Transverse colon (tissue), 4 donors: ENCODE results near the gene ENPP3. TPM values are rescaled to one million over a fixed set of nuclear protein-coding genes. Genes with fewer than 3 reads are reported as not detected.
A peak's percentile ranks its signal among the peaks of the same experiment; 100 is the strongest.

Experiments
- DNase-seq: peaks from one replicate; pipeline ENCODE4 v3.0.0-alpha.2; 2019
- H3K27ac ChIP-seq, 4 donors: fragments of 200-600 bp; sonication (generic); 2 replicates each; pipeline ENCODE4 v1.5.1; 2016 to 2018; ENCODE audit warnings: inconsistent platforms in 4 of 4
- H3K27me3 ChIP-seq: fragments of 200-600 bp; sonication (generic); 2 replicates; pipeline ENCODE4 v1.5.1; 2017; ENCODE audit warnings: inconsistent platforms
- H3K36me3 ChIP-seq, 4 donors: fragments of 200-600 bp; sonication (generic); 2 replicates each; pipeline ENCODE4 v1.5.1; 2017 to 2019; ENCODE audit warnings: inconsistent platforms in 4 of 4
- H3K4me1 ChIP-seq, 4 donors: fragments of 200-600 bp; sonication (generic); 2 replicates each; pipeline ENCODE4 v1.5.1; 2017 to 2020; ENCODE audit warnings: inconsistent platforms in 4 of 4
- H3K4me3 ChIP-seq, 4 donors: fragments of 200-600 bp; sonication (generic); 1 replicate in 1 of 4; 2 replicates in 3 of 4; pipeline versions ENCODE4 v1.5.1 to v1.6.1; 2017 to 2019; ENCODE audit warnings: inconsistent platforms in 4 of 4
- H3K9me3 ChIP-seq, 2 donors: fragments of 200-600 bp; sonication (generic); 2 replicates each; pipeline ENCODE4 v1.5.1; 2017 to 2019; ENCODE audit warnings: inconsistent platforms in 2 of 2
- CTCF ChIP-seq, 5 experiments: fragments of 200-600 bp in 3 of 5; fragments of 450-650 bp in 2 of 5; sonication (generic) in 3 of 5; IDR thresholded peaks; 1 replicate in 2 of 5; 2 replicates in 3 of 5; pipeline ENCODE4 v1.5.1; 2016 to 2017; ENCODE audit warnings: antibody characterized with exemption in 5 of 5, inconsistent platforms in 3 of 5, mild to moderate bottlenecking in 2 of 5, moderate library complexity in 1 of 5
- EP300 ChIP-seq: sonication (generic); formaldehyde crosslinking; IDR thresholded peaks from one replicate; pipeline ENCODE4 v1.6.1; 2017; ENCODE audit warnings: antibody characterized with exemption, low read depth
- POLR2A ChIP-seq: fragments of 450-650 bp; IDR thresholded peaks from one replicate; pipeline ENCODE4 v1.6.1; 2016; ENCODE audit warnings: antibody characterized with exemption, mild to moderate bottlenecking, moderate library complexity
- POLR2AphosphoS5 ChIP-seq, 3 donors: sonication (generic); formaldehyde crosslinking; IDR thresholded peaks; one replicate each; pipeline ENCODE4 v1.6.1; 2016; ENCODE audit warnings: antibody characterized with exemption in 3 of 3
- WGBS, 2 donors: methylation state at CpG; one replicate each; pipeline ENCODE4 v1.1.5; 2018; ENCODE audit warnings: low coverage in 1 of 2; 5-methylcytosine and 5-hydroxymethylcytosine counted together
- in situ Hi-C, 4 donors: fragments of 200-750 bp; cut with MboI; loops; one replicate each; pipeline versions ENCODE4 v1.15.0 to v1.15.1; 2017; ENCODE audit warnings: low sequenced_read_pairs in 3 of 4, low pct_ligation_motif_present in 1 of 4, low pct_unique_long_range_greater_than_20kb in 1 of 4
- intact Hi-C: fragments of 100-400 bp; cut with DNase I; formaldehyde crosslinking; loops from one replicate; pipeline ENCODE4 v1.15.1; 2023; ENCODE audit warnings: low total_unique reads
- total RNA-seq, 4 donors: library from RNA; depleted of rRNA; stranded (reverse); fragments of >200 nt; gene quantifications; one replicate each; pipeline ENCODE4 v1.1.0, GENCODE V29; 2016

Gene ENPP3
- total RNA-seq, 4 donors from 2014 or later: 4.6 to 28.1 (median 20.6) TPM

DNA sequence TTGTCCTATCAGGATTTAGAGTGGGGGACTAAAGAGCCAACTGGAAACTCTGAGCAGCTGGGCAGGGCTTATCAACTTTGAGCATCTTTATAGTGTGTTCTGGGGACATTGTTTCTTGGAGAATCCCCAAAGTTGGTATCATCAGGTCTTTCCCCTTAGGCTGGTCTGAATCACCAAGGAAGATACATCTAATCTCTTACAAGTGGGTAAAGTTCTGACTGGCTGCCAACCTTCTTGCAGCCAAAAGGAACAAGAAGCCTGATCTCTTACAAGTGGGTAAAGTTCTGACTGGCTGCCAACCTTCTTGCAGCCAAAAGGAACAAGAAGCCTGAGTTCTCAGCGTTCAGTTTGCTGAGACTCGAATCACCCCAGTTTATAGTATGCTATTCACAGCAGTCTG is 7.5 kb upstream of the ENPP3 start:
- TF ChIP-seq EP300 (no peak), CTCF (IDR thresholded peaks at IDR 0.05) (no peak), POLR2AphosphoS5 (IDR thresholded peaks at IDR 0.05) (no peak), POLR2A (no peak)
- Histone ChIP-seq H3K27me3 (no peaks in the 10 kb centered on the region), H3K4me1 (peaks cover 7 to 31% (median 16%) of the 10 kb centered on the region in 4 donors), H3K4me3 (no peak overlapping the region), H3K36me3 (peaks cover 0 to 3% (median 1%) of the 10 kb centered on the region in 4 donors), H3K27ac (peak overlapping the region in 1 of 4 donors; percentile 20), H3K9me3 (no peaks in the 10 kb centered on the region)
- no peak for DNase-seq
- in situ Hi-C loops (loop anchor here in 1 of 4 donors (25.0 kb wide), 1 partner anchor 1183 kb away; the partner anchor contains the start of gene RPS12), intact Hi-C loops (no loop called here)
- 31 to 45% methylated on average over 2 of the region's 2 CpGs for WGBS, 2 donors

- Histone ChIP-seq H3K9me3 (no peaks in the 10 kb centered on the region), H3K4me1 (peaks cover 6 to 27% (median 13%) of the 10 kb centered on the region in 4 donors), H3K36me3 (no peaks in the 10 kb centered on the region), H3K27ac (no peak overlapping the region), H3K27me3 (no peaks in the 10 kb centered on the region), H3K4me3 (no peak overlapping the region)
- DNase-seq: no peak
- intact Hi-C loops (no loop called here), in situ Hi-C loops (loop anchor here in 1 of 4 donors (25.0 kb wide), 1 partner anchor 1181 kb away; the partner anchor contains the start of gene RPS12)
- no peak for TF ChIP-seq POLR2A
- TF ChIP-seq CTCF (IDR thresholded peaks at IDR 0.05): no peak
- TF ChIP-seq POLR2AphosphoS5 (IDR thresholded peaks at IDR 0.05): no peak
- no peak for TF ChIP-seq EP300
- WGBS, 2 donors: 76 to 84% methylated on average over 2 to 3 of the region's 3 CpGs
These were observed 5.3 kb upstream of the ENPP3 start for GRCh38 chr6:131631625-131632289.

GRCh38 chr6:131635384-131636340 is 1.4 kb upstream of the ENPP3 start:
- intact Hi-C loops: no loop called here
- H3K36me3 ChIP-seq: no peaks in the 10 kb centered on the region
- H3K4me1 ChIP-seq: peaks cover 0 to 4% (median 0%) of the 10 kb centered on the region in 4 donors
- DNase-seq: no peak
- TF ChIP-seq EP300: no peak
- TF ChIP-seq CTCF (IDR thresholded peaks at IDR 0.05): no peak
- TF ChIP-seq POLR2A: no peak
- TF ChIP-seq POLR2AphosphoS5 (IDR thresholded peaks at IDR 0.05): no peak
- 80 to 88% methylated on average over 5 to 11 of the region's 11 CpGs for WGBS, 2 donors
- H3K27ac ChIP-seq: no peak overlapping the region
- no peaks in the 10 kb centered on the region for H3K9me3 ChIP-seq
- H3K4me3 ChIP-seq: no peak overlapping the region
- in situ Hi-C loops: loop anchor here in 1 of 4 donors (25.0 kb wide), 1 partner anchor 1177 kb away; the partner anchor contains the start of gene RPS12
- H3K27me3 ChIP-seq: no peaks in the 10 kb centered on the region

GRCh38 chr6:131638013-131638412 is 911 bp downstream of the ENPP3 start:
- no peaks in the 10 kb centered on the region for H3K9me3 ChIP-seq
- H3K27me3 ChIP-seq: no peaks in the 10 kb centered on the region
- peak overlapping the region; percentile 3 to 62 (median 58) for H3K27ac ChIP-seq
- intact Hi-C loops: no loop called here
- peak overlapping the region in 2 of 4 donors; percentile 14 to 42 for H3K4me3 ChIP-seq
- TF ChIP-seq CTCF (IDR thresholded peaks at IDR 0.05) (no peak), POLR2AphosphoS5 (IDR thresholded peaks at IDR 0.05) (peak in 1 of 3 donors; percentile 18)
- in situ Hi-C loops: loop anchor here in 1 of 4 donors (25.0 kb wide), 1 partner anchor 1174 kb away; the partner anchor contains the start of gene RPS12
- WGBS, 2 donors: 50 to 56% methylated on average over 1 to 2 of the region's 2 CpGs
- DNase-seq: no peak
- H3K36me3 ChIP-seq: no peaks in the 10 kb centered on the region
- H3K4me1 ChIP-seq: peaks cover 0 to 13% (median under 1%) of the 10 kb centered on the region in 4 donors
